Fibroblast of pulmonary artery (primary cell): Measurements from ENCODE around the gene OSCP1.

ENCODE experiments used
- DNase-seq: peaks from one replicate; pipeline ENCODE4 v3.0.0-alpha.2; 2010; ENCODE audit warnings: low read depth
- H3K4me3 ChIP-seq: replicated peaks from 2 replicates; pipeline ENCODE4 v1.5.1; 2011; ENCODE audit warnings: low read depth, mild to moderate bottlenecking, control low read depth, low read length, moderate library complexity
- TF ChIP-seq, protein P1 (sequence below): IDR thresholded peaks from 2 replicates; pipeline ENCODE4 v1.5.1; 2011; ENCODE audit warnings: mild to moderate bottlenecking, control low read depth, low read length, inconsistent platforms; ENCODE audit errors: missing control alignments

The OSCP1 gene

GRCh38 chr1:36389999-36390398, 60.3 kb downstream of the OSCP1 start:
- DNase-seq = no peak
- no peak overlapping the region for H3K4me3 ChIP-seq
- TF ChIP-seq, protein P1, sequence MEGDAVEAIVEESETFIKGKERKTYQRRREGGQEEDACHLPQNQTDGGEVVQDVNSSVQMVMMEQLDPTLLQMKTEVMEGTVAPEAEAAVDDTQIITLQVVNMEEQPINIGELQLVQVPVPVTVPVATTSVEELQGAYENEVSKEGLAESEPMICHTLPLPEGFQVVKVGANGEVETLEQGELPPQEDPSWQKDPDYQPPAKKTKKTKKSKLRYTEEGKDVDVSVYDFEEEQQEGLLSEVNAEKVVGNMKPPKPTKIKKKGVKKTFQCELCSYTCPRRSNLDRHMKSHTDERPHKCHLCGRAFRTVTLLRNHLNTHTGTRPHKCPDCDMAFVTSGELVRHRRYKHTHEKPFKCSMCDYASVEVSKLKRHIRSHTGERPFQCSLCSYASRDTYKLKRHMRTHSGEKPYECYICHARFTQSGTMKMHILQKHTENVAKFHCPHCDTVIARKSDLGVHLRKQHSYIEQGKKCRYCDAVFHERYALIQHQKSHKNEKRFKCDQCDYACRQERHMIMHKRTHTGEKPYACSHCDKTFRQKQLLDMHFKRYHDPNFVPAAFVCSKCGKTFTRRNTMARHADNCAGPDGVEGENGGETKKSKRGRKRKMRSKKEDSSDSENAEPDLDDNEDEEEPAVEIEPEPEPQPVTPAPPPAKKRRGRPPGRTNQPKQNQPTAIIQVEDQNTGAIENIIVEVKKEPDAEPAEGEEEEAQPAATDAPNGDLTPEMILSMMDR = no peak

DNA sequence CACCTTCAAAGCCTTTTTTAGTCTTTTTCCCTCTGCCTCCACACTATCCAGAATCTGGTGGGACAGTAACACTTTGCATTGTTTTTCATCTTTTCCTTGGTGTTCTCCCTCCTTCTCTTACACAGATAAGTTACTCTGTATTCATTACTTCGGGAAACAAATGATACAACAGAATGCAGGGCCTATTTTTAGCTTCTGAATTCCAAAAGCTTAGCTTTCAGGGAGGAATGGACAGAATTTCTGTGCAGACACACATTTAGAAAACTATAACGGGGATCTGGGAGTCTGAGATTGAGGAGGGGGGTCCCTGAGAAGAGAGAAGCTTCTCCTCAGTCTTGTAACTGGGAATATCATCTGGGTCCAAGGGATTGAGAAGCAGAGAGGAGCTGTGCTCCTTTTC, 61.0 kb downstream of the OSCP1 start:
- TF ChIP-seq, protein P1 = no peak
- DNase-seq = no peak
- no peak overlapping the region for H3K4me3 ChIP-seq

DNA sequence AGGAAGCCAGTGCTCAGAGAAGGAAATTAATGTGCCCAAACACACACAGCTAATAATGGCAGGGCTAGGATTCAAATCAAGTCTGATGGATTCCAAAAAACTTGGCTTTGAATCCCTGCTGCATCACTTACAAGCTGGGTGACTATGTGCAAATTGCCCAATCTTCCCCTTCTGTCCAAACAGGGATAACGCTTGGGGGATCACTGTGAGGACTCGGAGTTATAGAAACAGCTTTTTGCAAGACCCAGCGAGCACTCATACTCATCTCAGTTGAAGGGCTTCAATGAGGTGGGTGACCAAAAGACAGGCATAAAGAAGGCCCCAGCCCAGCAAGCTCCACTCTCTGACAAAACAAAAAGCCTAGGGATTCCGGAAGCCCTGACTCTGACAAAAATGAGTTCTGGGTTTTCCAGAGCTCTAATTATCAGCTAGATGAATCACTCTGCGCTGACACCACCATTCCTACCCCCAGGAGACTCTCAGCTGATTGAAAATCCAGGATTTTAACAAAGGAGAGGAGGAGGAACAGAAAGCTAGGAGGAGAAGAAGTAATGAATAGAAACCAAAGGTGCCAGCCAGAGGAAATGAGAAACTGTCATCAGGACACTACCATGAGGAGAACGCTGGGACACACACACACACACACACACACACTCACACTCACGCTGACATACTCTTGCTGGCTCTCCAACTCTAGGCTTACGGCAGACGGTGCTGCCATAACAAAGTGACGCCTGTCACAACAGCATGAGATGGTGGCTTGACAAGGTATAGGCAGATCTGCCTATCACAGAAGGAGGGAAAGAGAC, 62.9 kb downstream of the OSCP1 start:
- peak; percentile 90 for DNase-seq
- TF ChIP-seq, protein P1 = no peak
- peak overlapping the region; percentile 68 for H3K4me3 ChIP-seq

DNA sequence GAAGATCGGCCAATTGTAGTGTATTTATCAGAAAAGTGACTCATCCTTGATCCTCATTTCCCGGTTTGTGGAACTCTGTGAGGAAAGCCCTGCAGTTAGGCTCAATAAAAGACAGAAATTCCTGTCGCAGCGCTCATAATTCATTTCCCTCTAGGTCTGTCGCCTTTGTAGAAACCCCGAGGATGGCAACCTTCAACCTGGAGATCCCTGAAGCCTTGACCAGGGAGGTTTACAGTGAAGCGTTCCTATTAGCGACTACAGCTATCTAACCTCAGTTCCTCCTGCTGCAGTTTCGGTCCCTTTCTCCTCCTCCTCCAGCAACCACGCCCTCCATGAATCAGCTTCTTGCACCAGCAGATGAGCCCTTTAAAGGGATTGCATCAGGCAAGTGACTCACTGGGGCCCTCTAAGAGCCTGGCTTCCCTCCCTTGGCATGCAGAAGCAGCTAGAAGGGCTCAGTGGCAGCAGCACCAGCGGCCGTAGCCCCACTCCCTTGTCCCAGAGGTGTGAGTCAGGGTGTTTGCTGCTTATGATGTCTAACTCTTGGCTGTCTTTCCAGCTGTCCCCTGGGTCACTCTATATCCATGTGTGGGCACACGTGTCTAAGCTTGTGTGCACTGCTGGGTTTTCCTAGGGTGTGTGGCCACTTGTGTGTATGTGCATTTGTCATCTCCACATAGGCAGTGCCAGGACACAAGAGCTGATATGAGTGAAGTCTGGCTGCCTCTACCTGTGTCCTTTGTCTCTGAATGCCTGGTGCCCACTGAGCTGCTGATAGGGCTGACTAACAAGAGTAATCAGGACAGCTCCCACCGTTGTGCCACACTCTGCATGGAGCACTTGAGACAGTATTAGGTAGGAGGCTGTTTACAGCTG, 63.7 kb downstream of the OSCP1 start:
- peak; percentile 100 for DNase-seq
- TF ChIP-seq, protein P1 = no peak
- H3K4me3 ChIP-seq = peak overlapping the region; percentile 68

- peak; percentile 100 for DNase-seq
- TF ChIP-seq, protein P1 = no peak
- H3K4me3 ChIP-seq = peak within 1 kb of the TSS; percentile 92
Measured at GRCh38 chr1:36385410-36386264, 64.6 kb downstream of the OSCP1 start, which contains the start of gene STK40. Gene STK40, minus strand, starts transcription at chr1:36385924. Its CDS starts 24,592 bp downstream, at chr1:36361332.
